HCT116 (cell line): ENCODE data around the gene KRT1. TPM values are rescaled to one million over a fixed set of nuclear protein-coding genes. Genes with fewer than 3 reads are reported as not detected.

Experiments
- ATAC-seq: fragments of 200-7000 bp; cut with Tn5 transposase; 2 replicates; pipeline ENCODE4 v1.9.1; 2020; ENCODE audit warnings: mild to moderate bottlenecking, moderate library complexity
- BruUV-seq: library from RNA; stranded (reverse); fragments of 400-500 nt; replicated peaks from 2 replicates; lab custom pipeline; 2021; lab: Mats Ljungman, UMichigan
- CTCF ChIA-PET: fragments of 300-600 bp; sonication (Branson Sonifier 250); formaldehyde crosslinking; loops from one replicate; lab custom pipeline; 2021; ENCODE audit warnings: antibody characterized with exemption; lab: Charles Lee
- POLR2A ChIA-PET: fragments of 300-600, 350-600 bp; sonication (Branson Sonifier 250); formaldehyde crosslinking; loops from one replicate; lab custom pipeline; 2021; ENCODE audit warnings: antibody characterized with exemption; lab: Charles Lee
- RAD21 ChIA-PET, 2 experiments: fragments of 300-600 bp; sonication (Branson Sonifier 250); formaldehyde crosslinking; loops; one replicate each; lab custom pipeline; 2023; ENCODE audit warnings: low total read pairs in 2 of 2; ENCODE audit not compliant: uncharacterized antibody in 2 of 2, unreplicated experiment in 2 of 2, low non-redundant PET in 1 of 2; lab: Charles Lee
- DNase-seq: peaks from one replicate; pipeline ENCODE4 v3.0.0-alpha.2; 2010; ENCODE audit warnings: low read depth, low spot score
- H2AFZ ChIP-seq: fragments of 200-600 bp; shearing (Covaris generic), sonication (generic); 2 replicates; pipeline ENCODE4 v1.6.1; 2017; ENCODE audit warnings: low read depth, mixed run types, mixed read lengths, antibody characterized with exemption, low read length; ENCODE audit not compliant: poor library complexity, severe bottlenecking
- H3K27ac ChIP-seq: 2 replicates; pipeline ENCODE4 v1.5.1; 2012; ENCODE audit warnings: low read depth, low read length
- H3K27me3 ChIP-seq: fragments of 200-600 bp; sonication (generic); 2 replicates; pipeline ENCODE4 v1.6.1; 2016; ENCODE audit warnings: mixed run types, low read length, mixed read lengths; ENCODE audit not compliant: insufficient read depth
- H3K36me3 ChIP-seq, 2 experiments: fragments of 200-500 bp in 1 of 2; fragments of 200-600 bp in 1 of 2; sonication (Bioruptor generic) in 1 of 2; sonication (generic) in 1 of 2; 2 replicates each; pipeline versions ENCODE4 v1.5.1 to v1.6.1; 2014 to 2016; ENCODE audit warnings: low read length in 2 of 2, inconsistent platforms in 1 of 2, mixed read lengths in 1 of 2, mixed run types in 1 of 2; ENCODE audit not compliant: insufficient read depth in 2 of 2, control insufficient read depth in 1 of 2
- H3K4me1 ChIP-seq, 2 experiments: fragments of 200-600 bp in 1 of 2; sonication (generic) in 1 of 2; 2 replicates each; pipeline versions ENCODE4 v1.5.1 to v1.6.1; 2012 to 2017; ENCODE audit warnings: low read length in 2 of 2, inconsistent platforms in 1 of 2, mild to moderate bottlenecking in 1 of 2, mixed read lengths in 1 of 2, mixed run types in 1 of 2, moderate library complexity in 1 of 2; ENCODE audit not compliant: insufficient read depth in 2 of 2, control insufficient read depth in 1 of 2
- H3K4me2 ChIP-seq: fragments of 200-600 bp; sonication (generic); 2 replicates; pipeline ENCODE4 v1.6.1; 2017; ENCODE audit warnings: mixed run types, low read length, mixed read lengths
- H3K4me3 ChIP-seq, 2 experiments: fragments of 200-600 bp in 1 of 2; sonication (generic) in 1 of 2; replicated peaks in 1 of 2; 2 replicates each; pipeline ENCODE4 v1.5.1; 2011 to 2016; ENCODE audit warnings: low read length in 2 of 2, control low read depth in 1 of 2, low read depth in 1 of 2, mild to moderate bottlenecking in 1 of 2, mixed read lengths in 1 of 2, mixed run types in 1 of 2
- H3K79me2 ChIP-seq: fragments of 200-600 bp; sonication (generic); 2 replicates; pipeline ENCODE4 v1.6.1; 2017; ENCODE audit warnings: mild to moderate bottlenecking, mixed run types, low read length, moderate library complexity, mixed read lengths; ENCODE audit not compliant: insufficient read depth
- H3K9ac ChIP-seq: fragments of 200-600 bp; sonication (generic); 2 replicates; pipeline ENCODE4 v1.6.1; 2016; ENCODE audit warnings: low read length, mixed read lengths
- H3K9me2 ChIP-seq: fragments of 200-600 bp; sonication (generic), shearing (Covaris generic); 2 replicates; pipeline ENCODE4 v1.6.1; 2017; ENCODE audit warnings: mixed run types, mild to moderate bottlenecking, moderate library complexity; ENCODE audit not compliant: insufficient read depth
- H3K9me3 ChIP-seq, 2 experiments: fragments of 200-500 bp in 1 of 2; fragments of 200-600 bp in 1 of 2; sonication (Bioruptor generic) in 1 of 2; sonication (generic) in 1 of 2; 2 replicates each; pipeline ENCODE4 v1.6.1; 2014 to 2017; ENCODE audit warnings: low read length in 2 of 2, mixed read lengths in 2 of 2, inconsistent platforms in 1 of 2, low read depth in 1 of 2, mild to moderate bottlenecking in 1 of 2, mixed run types in 1 of 2, moderate library complexity in 1 of 2; ENCODE audit not compliant: control insufficient read depth in 1 of 2, insufficient read depth in 1 of 2
- H4K20me1 ChIP-seq: fragments of 200-600 bp; sonication (generic), shearing (Covaris generic); 2 replicates; pipeline ENCODE4 v1.6.1; 2017; ENCODE audit warnings: mixed run types, mild to moderate bottlenecking, moderate library complexity; ENCODE audit not compliant: insufficient read depth
- CEBPB ChIP-seq: IDR thresholded peaks from 2 replicates; pipeline ENCODE4 v1.6.1; 2012; ENCODE audit warnings: low read depth
- EGR1 ChIP-seq: IDR thresholded peaks from 2 replicates; pipeline ENCODE4 v1.6.1; 2012; ENCODE audit warnings: low read depth
- ELF1 ChIP-seq: IDR thresholded peaks from 2 replicates; pipeline ENCODE4 v1.6.1; 2012; ENCODE audit warnings: low read depth, borderline replicate concordance
- EZH2 ChIP-seq: fragments of 200-600 bp; sonication (generic); IDR thresholded peaks from 2 replicates; pipeline ENCODE4 v1.6.1; 2017; ENCODE audit warnings: antibody characterized with exemption, mixed run types
- EZH2phosphoT487 ChIP-seq: fragments of 200-600 bp; IDR thresholded peaks from 2 replicates; pipeline ENCODE4 v1.6.1; 2018; ENCODE audit warnings: antibody characterized with exemption, borderline replicate concordance
- JUND ChIP-seq: IDR thresholded peaks from 2 replicates; pipeline ENCODE4 v1.6.1; 2012
- POLR2A ChIP-seq: IDR thresholded peaks from 2 replicates; pipeline ENCODE4 v1.7.0; 2011; ENCODE audit warnings: borderline replicate concordance; ENCODE audit not compliant: insufficient read depth, insufficient read length; ENCODE audit errors: extremely low read depth
- RAD21 ChIP-seq: IDR thresholded peaks from 2 replicates; pipeline ENCODE4 v1.6.1; 2012; ENCODE audit warnings: low read depth, mild to moderate bottlenecking
- REST ChIP-seq: IDR thresholded peaks from 2 replicates; pipeline ENCODE4 v1.6.1; 2012; ENCODE audit warnings: low read depth
- SIN3A ChIP-seq: IDR thresholded peaks from 2 replicates; pipeline ENCODE4 v1.6.1; 2012; ENCODE audit warnings: low read depth
- SP1 ChIP-seq: IDR thresholded peaks from 2 replicates; pipeline ENCODE4 v1.6.1; 2012; ENCODE audit warnings: low read depth
- SRF ChIP-seq: IDR thresholded peaks from 2 replicates; pipeline ENCODE4 v1.6.1; 2012; ENCODE audit warnings: low read depth
- YY1 ChIP-seq: IDR thresholded peaks from 2 replicates; pipeline ENCODE4 v1.6.1; 2011; ENCODE audit warnings: low read length, low read depth, moderate library complexity, mild to moderate bottlenecking; ENCODE audit not compliant: insufficient replicate concordance; ENCODE audit errors: extremely low read depth
- ZFX ChIP-seq: fragments of 450-650 bp; IDR thresholded peaks from 2 replicates; pipeline ENCODE4 v1.6.1; 2017
- ZNF274 ChIP-seq: fragments of 200-500 bp; sonication (Bioruptor generic); IDR thresholded peaks from 2 replicates; pipeline ENCODE4 v1.6.1; 2014; ENCODE audit warnings: mild to moderate bottlenecking, low read depth, low read length, inconsistent platforms
- intact Hi-C: fragments of 100-400 bp; cut with micrococcal nuclease; formaldehyde crosslinking; loops from 2 replicates; pipeline ENCODE4 v1.10.0; 2022
- total RNA-seq: library from RNA; stranded (reverse); gene quantifications from one replicate; pipeline ENCODE4 v1.2.1, GENCODE V29; 2021; ENCODE audit not compliant: unreplicated experiment
- TF ChIP-seq, protein P1 (sequence below): IDR thresholded peaks from 2 replicates; pipeline ENCODE4 v1.6.1; 2011; ENCODE audit warnings: mild to moderate bottlenecking, low read length, moderate library complexity; ENCODE audit not compliant: insufficient replicate concordance; ENCODE audit errors: extremely low read depth

KRT1 gene
- total RNA-seq, 1 experiment from 2014 or later, result 0.20 TPM

DNA sequence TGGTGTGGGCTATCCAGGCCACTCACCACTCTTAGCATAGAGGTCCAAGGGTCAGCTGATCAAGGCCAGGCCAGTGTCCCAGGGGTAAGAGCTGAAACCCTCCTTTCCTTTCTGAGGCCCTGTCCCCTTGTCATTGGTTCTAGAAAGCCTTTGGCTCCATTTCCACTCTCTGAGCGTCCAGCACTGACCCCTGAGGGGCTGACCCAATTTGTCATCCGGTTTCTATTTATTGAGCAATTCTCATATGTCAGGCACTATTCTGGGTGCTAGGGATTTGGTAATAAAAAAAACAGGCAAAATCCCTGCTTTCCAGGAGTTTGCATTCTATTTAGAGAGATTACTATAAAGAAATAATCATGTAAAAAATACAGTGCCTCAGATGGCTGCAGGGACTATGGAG, 19.8 kb upstream of the KRT1 start:
- H3K9me2 ChIP-seq, result no peaks in the 10 kb centered on the region
- H3K9me3 ChIP-seq, result no peaks in the 10 kb centered on the region
- no peak overlapping the region for H3K27ac ChIP-seq
- ATAC-seq (no peak), DNase-seq (no peak)
- no peak overlapping the region for H3K4me3 ChIP-seq
- H3K79me2 ChIP-seq, result no peaks in the 10 kb centered on the region
- RAD21 ChIA-PET, result no interaction called here
- H2AFZ ChIP-seq, result no peak overlapping the region
- no peak overlapping the region for H3K4me2 ChIP-seq
- intact Hi-C loops, result no loop called here
- POLR2A ChIA-PET, result no interaction called here
- no peaks in the 10 kb centered on the region for H4K20me1 ChIP-seq
- no peaks in the 10 kb centered on the region for H3K4me1 ChIP-seq
- no TSS peak for BruUV-seq
- CTCF ChIA-PET, result interaction anchor here (1.2 kb wide), 1 partner anchor 304 kb away, joined by 4 read pairs; no protein-coding TSS in a partner anchor
- no peak overlapping the region for H3K9ac ChIP-seq
- TF ChIP-seq, protein P1, sequence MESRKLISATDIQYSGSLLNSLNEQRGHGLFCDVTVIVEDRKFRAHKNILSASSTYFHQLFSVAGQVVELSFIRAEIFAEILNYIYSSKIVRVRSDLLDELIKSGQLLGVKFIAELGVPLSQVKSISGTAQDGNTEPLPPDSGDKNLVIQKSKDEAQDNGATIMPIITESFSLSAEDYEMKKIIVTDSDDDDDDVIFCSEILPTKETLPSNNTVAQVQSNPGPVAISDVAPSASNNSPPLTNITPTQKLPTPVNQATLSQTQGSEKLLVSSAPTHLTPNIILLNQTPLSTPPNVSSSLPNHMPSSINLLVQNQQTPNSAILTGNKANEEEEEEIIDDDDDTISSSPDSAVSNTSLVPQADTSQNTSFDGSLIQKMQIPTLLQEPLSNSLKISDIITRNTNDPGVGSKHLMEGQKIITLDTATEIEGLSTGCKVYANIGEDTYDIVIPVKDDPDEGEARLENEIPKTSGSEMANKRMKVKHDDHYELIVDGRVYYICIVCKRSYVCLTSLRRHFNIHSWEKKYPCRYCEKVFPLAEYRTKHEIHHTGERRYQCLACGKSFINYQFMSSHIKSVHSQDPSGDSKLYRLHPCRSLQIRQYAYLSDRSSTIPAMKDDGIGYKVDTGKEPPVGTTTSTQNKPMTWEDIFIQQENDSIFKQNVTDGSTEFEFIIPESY, result no peak
- TF ChIP-seq SIN3A (no peak), ELF1 (no peak), YY1 (no peak), EZH2phosphoT487 (no peak), RAD21 (no peak), EZH2 (no peak), REST (no peak), CEBPB (no peak), SRF (no peak), JUND (no peak), SP1 (no peak), ZNF274 (no peak), EGR1 (no peak), ZFX (no peak), POLR2A (no peak)
- peaks cover 12% of the 10 kb centered on the region; the same call in 1 of the 2 replicates for H3K27me3 ChIP-seq
- no peaks in the 10 kb centered on the region for H3K36me3 ChIP-seq
